Measurements from ENCODE around the gene PIGL. TPM values are rescaled to one million over a fixed set of nuclear protein-coding genes. Genes with fewer than 3 reads are reported as not detected.

PIGL gene
- total and polyA plus RNA-seq, 2 donors (not counting 3 experiments of a cell fraction or from before 2014, with no cell fraction given): 28.6 to 40.8 TPM

GRCh38 chr17:16189791-16190348 lies 27.1 kb upstream of the PIGL start:
- H3K79me2 ChIP-seq (ENCODE audit: control insufficient read depth, insufficient read depth, low read length): peaks cover 62% of the 10 kb centered on the region
- dilution Hi-C loops (cut with MboI; ENCODE audit: extremely low pct_ligation_motif_present, low sequenced_read_pairs) (no loop called here), intact Hi-C loops (cut with micrococcal nuclease) (no loop called here)
- H3K4me2 ChIP-seq (ENCODE audit: insufficient read depth, low read length): no peak overlapping the region
- H3K9me1 ChIP-seq (replicated peaks; ENCODE audit: control insufficient read depth, extremely low read depth, insufficient read depth, low read length): no peaks in the 10 kb centered on the region
- no peak for FAIRE-seq
- POLR2A ChIA-PET: no interaction called here
- no peak overlapping the region for H2AFZ ChIP-seq (ENCODE audit: low read depth, low read length)
- H3K4me3 ChIP-seq (replicated peaks in 1 of 3; ENCODE audit: insufficient read depth in 1 of 3, low read depth in 1 of 3, low read length in 3 of 3): no peak overlapping the region
- BruUV-seq (replicated peaks): no TSS peak
- no peak overlapping the region for H3K9ac ChIP-seq (replicated peaks; ENCODE audit: extremely low read depth, insufficient read depth, low read length)
- peaks cover 16% of the 10 kb centered on the region for H3K4me1 ChIP-seq (ENCODE audit: control insufficient read depth, extremely low read depth, insufficient read depth, low read length)
- no peaks in the 10 kb centered on the region for H3K27me3 ChIP-seq (ENCODE audit: control insufficient read depth in 2 of 2, insufficient read depth in 2 of 2, low read length in 2 of 2)
- H3K9me3 ChIP-seq (replicated peaks; ENCODE audit: control insufficient read depth, insufficient read depth, low read length): no peaks in the 10 kb centered on the region
- no peak for DNase-seq (ENCODE audit: low read depth, low spot score)
- TF ChIP-seq GATA2 (IDR thresholded peaks at IDR 0.05; ENCODE audit: insufficient read depth, insufficient read length, low read depth, low read length) (no peak), CTCF (IDR thresholded peaks at IDR 0.05; ENCODE audit: extremely low read depth in 1 of 2, insufficient read depth in 1 of 2, low read depth in 1 of 2, low read length in 2 of 2) (no peak), POLR2AphosphoS5 (IDR thresholded peaks at IDR 0.05; ENCODE audit: insufficient read depth, low read depth, low read length) (no peak), JUN (IDR thresholded peaks at IDR 0.05; ENCODE audit: borderline replicate concordance, insufficient read depth, insufficient read length, low read depth) (no peak), POLR2A (IDR thresholded peaks at IDR 0.05; ENCODE audit: low read depth, low read length) (no peak)
- TF ChIP-seq, protein P1, sequence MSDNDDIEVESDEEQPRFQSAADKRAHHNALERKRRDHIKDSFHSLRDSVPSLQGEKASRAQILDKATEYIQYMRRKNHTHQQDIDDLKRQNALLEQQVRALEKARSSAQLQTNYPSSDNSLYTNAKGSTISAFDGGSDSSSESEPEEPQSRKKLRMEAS (IDR thresholded peaks at IDR 0.05; ENCODE audit: insufficient read depth, insufficient read length): no peak
- CTCF ChIA-PET: interaction anchor here (0.7 to 0.9 kb wide), 2 partner anchors 24 to 40 kb away, joined by 4 to 6 read pairs; no protein-coding TSS in a partner anchor
- H3K36me3 ChIP-seq (ENCODE audit: control insufficient read depth in 2 of 2, extremely low read depth in 1 of 2, insufficient read depth in 2 of 2, low read length in 2 of 2): peaks cover 0 to 14% of the 10 kb centered on the region in 2 experiments
- no peaks in the 10 kb centered on the region for H4K20me1 ChIP-seq (replicated peaks; ENCODE audit: control insufficient read depth, extremely low read depth, insufficient read depth, low read length)
- H3K27ac ChIP-seq (ENCODE audit: insufficient read depth, low read depth, low read length): no peak overlapping the region

Data from endothelial cell of umbilical vein (primary cell).